WTC11 (cell line): ENCODE measurements around the gene RBMS1.

Source experiments
- ATF3 ChIP-seq: sonication (generic); formaldehyde crosslinking; conservative IDR thresholded peaks from 2 replicates; pipeline ENCODE4 v1.8.1; 2022; ENCODE audit warnings: mild to moderate bottlenecking, missing genetic modification reagents
- CTCF ChIP-seq: fragments of 200-600 bp; IDR thresholded peaks from 2 replicates; pipeline ENCODE4 v1.8.0; 2022; ENCODE audit warnings: antibody characterized with exemption
- ELF4 ChIP-seq: sonication (generic); formaldehyde crosslinking; IDR thresholded peaks from 2 replicates; pipeline ENCODE4 v1.8.1; 2022; ENCODE audit warnings: low read depth, mild to moderate bottlenecking, moderate library complexity, missing genetic modification reagents
- ESRRA ChIP-seq: sonication (generic); formaldehyde crosslinking; IDR thresholded peaks from 2 replicates; pipeline ENCODE4 v1.8.1; 2022; ENCODE audit warnings: mild to moderate bottlenecking, missing genetic modification reagents, borderline replicate concordance
- NR3C1 ChIP-seq: sonication (generic); formaldehyde crosslinking; conservative IDR thresholded peaks from 2 replicates; pipeline ENCODE4 v1.8.1; 2023; ENCODE audit warnings: low read depth, mild to moderate bottlenecking, missing genetic modification reagents
- ZBTB21 ChIP-seq: sonication (generic); formaldehyde crosslinking; IDR thresholded peaks from 2 replicates; pipeline ENCODE4 v1.8.1; 2023; ENCODE audit warnings: mild to moderate bottlenecking, missing genetic modification reagents, borderline replicate concordance
- ZBTB43 ChIP-seq: sonication (generic); formaldehyde crosslinking; IDR thresholded peaks from 2 replicates; pipeline ENCODE4 v1.8.1; 2023; ENCODE audit warnings: mild to moderate bottlenecking, missing genetic modification reagents
- ZMAT4 ChIP-seq: fragments of 250-450 bp; sonication (Bioruptor Pico); IDR thresholded peaks from 2 replicates; pipeline ENCODE4 v1.9.0; 2021; ENCODE audit warnings: mild to moderate bottlenecking
- ZNF232 ChIP-seq: sonication (generic); formaldehyde crosslinking; IDR thresholded peaks from 2 replicates; pipeline ENCODE4 v1.8.0; 2022; ENCODE audit warnings: mild to moderate bottlenecking, missing genetic modification reagents
- ZNF281 ChIP-seq: sonication (generic); formaldehyde crosslinking; IDR thresholded peaks from 2 replicates; pipeline ENCODE4 v1.8.0; 2023; ENCODE audit warnings: mild to moderate bottlenecking, missing genetic modification reagents
- ZNF671 ChIP-seq: fragments of 250-450 bp; sonication (Bioruptor Pico); IDR thresholded peaks from 2 replicates; pipeline ENCODE4 v1.8.0; 2021; ENCODE audit warnings: mild to moderate bottlenecking
- ZSCAN18 ChIP-seq: fragments of 250-450 bp; sonication (Bioruptor Pico); IDR thresholded peaks from 2 replicates; pipeline ENCODE4 v2.1.2; 2022; ENCODE audit warnings: mild to moderate bottlenecking, moderate library complexity

- TF ChIP-seq CTCF (no peak), ZNF671 (CRISPR knock-in tag) (no peak), ESRRA (CRISPR knock-in tag) (no peak), ZMAT4 (CRISPR knock-in tag) (no peak), ELF4 (CRISPR knock-in tag) (no peak), ZSCAN18 (CRISPR knock-in tag) (no peak), ATF3 (no peak), ZBTB21 (CRISPR knock-in tag) (no peak), ZNF232 (no peak), NR3C1 (CRISPR knock-in tag) (no peak), ZBTB43 (no peak), ZNF281 (CRISPR knock-in tag) (no peak)
Measured at GRCh38 chr2:160402997-160403979, 90.3 kb downstream of the RBMS1 start.
